Measurements from ENCODE around the gene MAGEB3.

DNA sequence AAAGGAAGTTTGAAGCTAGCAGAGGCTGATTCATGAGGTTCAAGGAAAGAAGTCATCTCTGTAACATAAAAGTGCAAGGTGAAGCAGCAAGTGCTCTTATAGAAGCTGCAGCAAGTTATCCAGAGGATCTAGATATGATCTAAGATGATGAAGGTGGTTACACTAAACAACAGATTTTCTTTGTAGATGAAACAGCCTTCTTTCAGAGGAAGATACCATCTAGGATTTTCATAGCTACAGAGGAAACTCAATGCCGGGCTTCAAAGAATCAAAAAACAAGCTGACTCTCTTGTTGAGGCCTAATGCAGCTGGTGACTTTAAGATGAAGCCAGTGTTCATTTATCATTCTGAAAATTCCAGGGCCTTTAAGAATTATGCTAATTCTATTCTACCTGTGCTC lies 50.0 kb downstream of the MAGEB3 start:
- TF ChIP-seq SRSF7 (optimal IDR thresholded peaks at IDR 0.05; ENCODE audit: low read depth, low read length): no peak
- TF ChIP-seq ZNF79 (CRISPR knock-in tag; IDR thresholded peaks at IDR 0.05; ENCODE audit: low read depth): no peak
- no peak for TF ChIP-seq SFPQ (IDR thresholded peaks at IDR 0.05; ENCODE audit: low read depth, low read length)
- no peak for TF ChIP-seq JUND (IDR thresholded peaks at IDR 0.05; ENCODE audit: borderline replicate concordance, low read depth, low read length)
- no peak for TF ChIP-seq JUND (tag; IDR thresholded peaks at IDR 0.05; ENCODE audit: borderline replicate concordance, low read depth, low read length)
- TF ChIP-seq NR2F6 (CRISPR knock-in tag; IDR thresholded peaks at IDR 0.05): no peak
- no peak for TF ChIP-seq ZSCAN29 (IDR thresholded peaks at IDR 0.05)
- TF ChIP-seq, protein P1, sequence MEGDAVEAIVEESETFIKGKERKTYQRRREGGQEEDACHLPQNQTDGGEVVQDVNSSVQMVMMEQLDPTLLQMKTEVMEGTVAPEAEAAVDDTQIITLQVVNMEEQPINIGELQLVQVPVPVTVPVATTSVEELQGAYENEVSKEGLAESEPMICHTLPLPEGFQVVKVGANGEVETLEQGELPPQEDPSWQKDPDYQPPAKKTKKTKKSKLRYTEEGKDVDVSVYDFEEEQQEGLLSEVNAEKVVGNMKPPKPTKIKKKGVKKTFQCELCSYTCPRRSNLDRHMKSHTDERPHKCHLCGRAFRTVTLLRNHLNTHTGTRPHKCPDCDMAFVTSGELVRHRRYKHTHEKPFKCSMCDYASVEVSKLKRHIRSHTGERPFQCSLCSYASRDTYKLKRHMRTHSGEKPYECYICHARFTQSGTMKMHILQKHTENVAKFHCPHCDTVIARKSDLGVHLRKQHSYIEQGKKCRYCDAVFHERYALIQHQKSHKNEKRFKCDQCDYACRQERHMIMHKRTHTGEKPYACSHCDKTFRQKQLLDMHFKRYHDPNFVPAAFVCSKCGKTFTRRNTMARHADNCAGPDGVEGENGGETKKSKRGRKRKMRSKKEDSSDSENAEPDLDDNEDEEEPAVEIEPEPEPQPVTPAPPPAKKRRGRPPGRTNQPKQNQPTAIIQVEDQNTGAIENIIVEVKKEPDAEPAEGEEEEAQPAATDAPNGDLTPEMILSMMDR (IDR thresholded peaks at IDR 0.05 in 2 of 3, conservative IDR thresholded peaks at IDR 0.05 in 1 of 3; ENCODE audit: insufficient read depth in 2 of 3, low read depth in 1 of 3, low read length in 3 of 3): no peak
- no peak for TF ChIP-seq NFE2L1 (tag; IDR thresholded peaks at IDR 0.05; ENCODE audit: borderline replicate concordance, low read depth)
- no peak for TF ChIP-seq STAT5B (CRISPR knock-in tag; IDR thresholded peaks at IDR 0.05)
- TF ChIP-seq ETV6 (IDR thresholded peaks at IDR 0.05; ENCODE audit: borderline replicate concordance in 1 of 2, low read depth in 2 of 2, low read length in 1 of 2): no peak
- TF ChIP-seq ETV6 (CRISPR knock-in tag; IDR thresholded peaks at IDR 0.05; ENCODE audit: borderline replicate concordance): no peak
- no peak for TF ChIP-seq SIN3B (IDR thresholded peaks at IDR 0.05; ENCODE audit: low read depth)
- no peak for TF ChIP-seq ZNF274 (IDR thresholded peaks at IDR 0.05; ENCODE audit: borderline replicate concordance, low read depth, low read length)
- no peak for TF ChIP-seq L3MBTL2 (IDR thresholded peaks at IDR 0.05)
- no peak for TF ChIP-seq IRF9 (tag; IDR thresholded peaks at IDR 0.05)
